Naive B cell (primary cell): ENCODE data around the gene DPP6. TPM values are rescaled to one million over a fixed set of nuclear protein-coding genes. Genes with fewer than 3 reads are reported as not detected.

Experiments used
- ATAC-seq, 2 donors: fragments of 150-1000 bp; cut with Tn5 transposase; 2 replicates each; pipeline ENCODE4 v1.10.0; 2021; ENCODE audit warnings: low read depth in 2 of 2, mild to moderate bottlenecking in 2 of 2, moderate library complexity in 2 of 2
- DNase-seq: peaks from one replicate; pipeline ENCODE4 v3.0.0; 2022
- H3K27ac Mint-ChIP-seq, 6 donors: one replicate each; pipeline ENCODE4 v1.8.0; 2020 to 2022; ENCODE audit warnings: mild to moderate bottlenecking in 6 of 6, mixed read lengths in 6 of 6, moderate library complexity in 5 of 6, inconsistent platforms in 2 of 6
- H3K27me3 Mint-ChIP-seq, 3 donors: one replicate each; pipeline ENCODE4 v1.8.0; 2021 to 2022; ENCODE audit warnings: mixed read lengths in 3 of 3, mild to moderate bottlenecking in 1 of 3
- H3K36me3 Mint-ChIP-seq, 2 donors: one replicate each; pipeline ENCODE4 v1.8.0; 2020 to 2022; ENCODE audit warnings: mixed read lengths in 2 of 2, inconsistent platforms in 1 of 2, mild to moderate bottlenecking in 1 of 2
- H3K4me1 Mint-ChIP-seq, 3 donors: one replicate each; pipeline ENCODE4 v1.8.0; 2020 to 2022; ENCODE audit warnings: mixed read lengths in 3 of 3, inconsistent platforms in 1 of 3, mild to moderate bottlenecking in 1 of 3, moderate library complexity in 1 of 3
- H3K4me3 Mint-ChIP-seq, 8 donors: one replicate each; pipeline ENCODE4 v1.8.0; 2020 to 2022; ENCODE audit warnings: mild to moderate bottlenecking in 8 of 8, mixed read lengths in 8 of 8, moderate library complexity in 8 of 8, inconsistent platforms in 2 of 8
- H3K9me3 Mint-ChIP-seq, 7 donors: one replicate each; pipeline ENCODE4 v1.8.0; 2020 to 2022; ENCODE audit warnings: mixed read lengths in 7 of 7, mild to moderate bottlenecking in 5 of 7, inconsistent platforms in 2 of 7, moderate library complexity in 1 of 7
- polyA plus RNA-seq, 6 donors: library from polyadenylated mRNA; unstranded; fragments of 300-500 nt; fragmentation: Illumina TruSeq; gene quantifications; one replicate each; pipeline ENCODE4 v1.2.3, GENCODE V29; 2021; ENCODE audit warnings: low read depth in 6 of 6

The DPP6 gene
- polyA plus RNA-seq, 6 donors from 2014 or later: not detected

- DNase-seq: no peak
- H3K27ac Mint-ChIP-seq: no peak overlapping the region
- no peak for ATAC-seq
- peaks cover 0 to 5% (median 5%) of the 10 kb centered on the region in 7 donors for H3K9me3 Mint-ChIP-seq
- H3K27me3 Mint-ChIP-seq: no peaks in the 10 kb centered on the region
- H3K4me1 Mint-ChIP-seq: no peaks in the 10 kb centered on the region
- H3K4me3 Mint-ChIP-seq: no peak overlapping the region
- H3K36me3 Mint-ChIP-seq: no peaks in the 10 kb centered on the region
Measured at GRCh38 chr7:154610903-154611302, 558.7 kb downstream of the DPP6 start.

DNA sequence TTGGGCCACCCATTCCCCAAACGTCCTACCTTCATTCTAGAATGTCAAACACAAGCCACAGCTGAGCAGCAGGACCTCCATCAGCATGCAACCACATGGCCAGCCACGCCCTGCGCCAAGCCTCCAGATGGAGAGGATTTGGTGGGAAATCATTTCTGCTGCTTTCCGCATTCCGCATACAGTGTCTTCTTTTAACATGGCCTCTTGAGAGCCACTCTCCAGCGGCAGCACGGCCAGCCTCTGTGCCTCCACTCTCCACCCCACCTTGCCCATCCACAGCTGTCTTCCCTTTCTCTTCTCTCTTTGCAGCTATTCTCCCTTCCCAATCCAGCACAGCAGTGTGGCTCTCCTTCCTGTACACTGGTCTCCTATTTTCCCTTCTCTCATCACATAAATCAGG lies 561.6 kb downstream of the DPP6 start:
- DNase-seq (no peak), ATAC-seq (no peak)
- H3K27me3 Mint-ChIP-seq: no peaks in the 10 kb centered on the region
- no peak overlapping the region for H3K27ac Mint-ChIP-seq
- H3K9me3 Mint-ChIP-seq: peaks cover 0 to 10% (median 5%) of the 10 kb centered on the region in 7 donors
- H3K4me1 Mint-ChIP-seq: no peaks in the 10 kb centered on the region
- H3K4me3 Mint-ChIP-seq: no peak overlapping the region
- H3K36me3 Mint-ChIP-seq: no peaks in the 10 kb centered on the region

GRCh38 chr7:154620141-154620755 lies 568.0 kb downstream of the DPP6 start:
- Mint-ChIP-seq H3K4me3 (no peak overlapping the region), H3K27ac (no peak overlapping the region), H3K9me3 (peaks cover 4 to 15% (median 6%) of the 10 kb centered on the region in 7 donors), H3K4me1 (no peaks in the 10 kb centered on the region), H3K27me3 (no peaks in the 10 kb centered on the region), H3K36me3 (no peaks in the 10 kb centered on the region)
- ATAC-seq: no peak
- DNase-seq: no peak

DNA sequence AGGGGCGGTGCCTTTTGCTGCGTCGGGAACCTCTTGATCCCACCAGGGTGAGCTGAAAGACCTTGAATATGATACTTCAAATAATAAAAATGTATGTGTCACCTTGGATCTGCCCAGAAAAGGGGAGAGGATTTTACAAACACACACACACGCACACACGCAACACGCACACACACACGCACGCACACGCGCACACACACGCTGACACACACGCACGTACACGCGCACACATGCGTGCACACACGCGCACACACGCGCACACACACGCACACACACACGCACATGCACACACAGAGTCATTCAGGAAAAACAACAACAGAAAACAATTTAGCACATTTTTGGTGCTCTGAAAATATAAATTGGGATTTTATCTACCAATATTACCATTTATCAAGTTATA lies 571.2 kb downstream of the DPP6 start:
- H3K4me3 Mint-ChIP-seq: no peak overlapping the region
- no peak overlapping the region for H3K27ac Mint-ChIP-seq
- no peaks in the 10 kb centered on the region for H3K4me1 Mint-ChIP-seq
- ATAC-seq (no peak), DNase-seq (no peak)
- peaks cover 4 to 23% (median 8%) of the 10 kb centered on the region in 7 donors for H3K9me3 Mint-ChIP-seq
- H3K36me3 Mint-ChIP-seq: no peaks in the 10 kb centered on the region
- H3K27me3 Mint-ChIP-seq: no peaks in the 10 kb centered on the region

DNA sequence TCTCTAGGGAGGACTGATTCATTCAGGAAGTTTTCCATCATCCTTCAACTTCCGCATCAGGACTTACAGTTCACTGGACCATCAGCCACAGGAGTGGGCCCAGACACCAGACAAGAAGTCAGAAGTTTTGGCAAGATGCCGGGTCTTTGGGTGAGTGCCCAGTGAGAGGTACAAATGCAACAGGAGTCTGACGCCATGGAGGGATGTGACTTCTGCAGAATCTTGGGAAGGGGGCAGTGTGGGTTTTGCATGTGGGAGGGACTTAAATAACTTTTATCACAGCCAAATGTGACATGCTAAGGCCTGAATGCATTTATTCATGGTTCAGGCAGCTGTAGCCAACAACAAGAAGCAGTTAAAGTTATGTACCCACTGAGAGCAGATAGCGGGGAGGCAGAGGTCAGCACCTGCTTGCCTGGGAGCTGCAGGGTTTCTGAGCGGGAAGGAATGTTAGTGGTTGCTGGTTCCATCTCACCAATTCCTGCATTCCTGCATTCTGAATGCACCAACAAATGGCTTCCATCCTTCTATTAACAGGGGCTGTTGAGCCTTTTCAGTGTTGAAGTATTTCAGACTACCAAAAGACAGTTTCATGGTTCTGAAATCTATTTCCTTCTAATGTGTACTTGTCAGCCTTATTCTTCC lies 575.6 kb downstream of the DPP6 start:
- Mint-ChIP-seq H3K27me3 (peaks cover 0 to 7% (median 0%) of the 10 kb centered on the region in 3 donors), H3K4me1 (no peaks in the 10 kb centered on the region), H3K27ac (no peak overlapping the region), H3K36me3 (no peaks in the 10 kb centered on the region), H3K4me3 (no peak overlapping the region), H3K9me3 (peaks cover 5 to 27% (median 9%) of the 10 kb centered on the region in 7 donors)
- no peak for ATAC-seq
- DNase-seq: no peak

DNA sequence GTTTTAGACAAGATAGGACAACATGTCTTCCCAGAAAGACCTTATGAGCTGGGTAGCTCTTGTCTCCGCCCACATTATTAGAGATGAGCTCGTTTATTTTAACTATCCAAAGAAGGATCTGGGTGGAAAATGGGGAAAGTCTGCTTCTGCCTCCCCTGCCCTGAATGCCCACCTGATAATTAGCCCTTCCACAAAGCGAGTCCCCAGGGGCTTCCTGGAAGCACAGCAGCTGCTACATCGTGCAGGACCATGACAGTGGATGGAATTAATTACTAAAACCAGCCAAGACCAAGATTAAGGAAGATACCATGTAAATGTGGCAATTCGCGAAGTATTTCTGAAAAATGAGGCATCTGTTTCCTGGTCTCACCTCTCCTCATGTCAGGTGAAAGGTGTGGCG lies 576.4 kb downstream of the DPP6 start:
- DNase-seq (no peak), ATAC-seq (no peak)
- Mint-ChIP-seq H3K36me3 (no peaks in the 10 kb centered on the region), H3K9me3 (peaks cover 5 to 27% (median 9%) of the 10 kb centered on the region in 7 donors), H3K4me3 (no peak overlapping the region), H3K27me3 (peaks cover 0 to 7% (median 0%) of the 10 kb centered on the region in 3 donors), H3K4me1 (no peaks in the 10 kb centered on the region), H3K27ac (no peak overlapping the region)

DNA sequence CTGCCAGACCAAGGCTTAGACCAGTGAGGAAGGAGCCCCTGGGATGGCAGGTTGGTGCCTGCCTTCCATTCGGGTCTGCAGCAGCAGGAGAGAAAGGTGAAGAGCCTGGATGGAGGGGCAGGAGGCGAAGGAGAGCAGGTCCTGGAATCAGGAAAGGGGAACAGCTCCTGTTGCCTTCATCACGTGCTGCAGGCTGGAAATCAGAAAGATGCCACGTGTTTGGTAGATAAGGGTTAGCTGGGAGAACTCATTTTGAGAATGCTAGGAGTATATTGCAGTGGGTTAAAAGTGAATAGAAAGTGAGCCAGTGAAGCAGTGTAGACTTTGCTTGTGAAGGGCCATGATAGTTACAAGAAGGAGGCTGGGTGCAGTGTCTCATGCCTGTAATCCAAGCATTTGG lies 579.0 kb downstream of the DPP6 start:
- peaks cover 0 to 7% (median 0%) of the 10 kb centered on the region in 3 donors for H3K27me3 Mint-ChIP-seq
- no peak overlapping the region for H3K4me3 Mint-ChIP-seq
- no peak overlapping the region for H3K27ac Mint-ChIP-seq
- DNase-seq (no peak), ATAC-seq (no peak)
- no peaks in the 10 kb centered on the region for H3K4me1 Mint-ChIP-seq
- no peaks in the 10 kb centered on the region for H3K36me3 Mint-ChIP-seq
- H3K9me3 Mint-ChIP-seq: peaks cover 7 to 31% (median 17%) of the 10 kb centered on the region in 7 donors

DNA sequence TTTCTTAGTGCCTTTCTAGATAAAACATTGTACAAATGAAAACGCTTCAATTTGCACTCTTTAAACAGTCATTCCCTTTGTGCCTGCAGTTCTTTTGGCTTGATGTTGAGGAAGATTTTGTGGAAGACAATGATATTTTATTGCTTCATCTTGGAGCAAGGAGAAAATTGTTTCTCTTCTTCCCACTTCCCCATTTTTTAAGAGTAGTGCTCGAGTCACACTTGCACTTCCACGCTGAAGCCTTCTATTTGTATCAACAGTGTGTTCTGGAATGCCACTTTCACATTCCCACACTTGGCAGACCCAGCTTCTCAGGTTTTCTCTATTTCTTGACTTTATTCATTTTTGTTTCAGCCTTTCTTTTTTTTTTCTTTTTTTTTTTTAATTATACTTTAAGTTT lies 581.4 kb downstream of the DPP6 start:
- peaks cover 7 to 32% (median 17%) of the 10 kb centered on the region in 7 donors for H3K9me3 Mint-ChIP-seq
- H3K27ac Mint-ChIP-seq: no peak overlapping the region
- ATAC-seq (no peak), DNase-seq (no peak)
- H3K4me3 Mint-ChIP-seq: no peak overlapping the region
- no peaks in the 10 kb centered on the region for H3K36me3 Mint-ChIP-seq
- H3K27me3 Mint-ChIP-seq: peaks cover 0 to 7% (median 0%) of the 10 kb centered on the region in 3 donors
- no peaks in the 10 kb centered on the region for H3K4me1 Mint-ChIP-seq

- Mint-ChIP-seq H3K4me1 (no peaks in the 10 kb centered on the region), H3K36me3 (no peaks in the 10 kb centered on the region), H3K9me3 (peaks cover 5 to 22% (median 10%) of the 10 kb centered on the region in 7 donors), H3K4me3 (no peak overlapping the region), H3K27me3 (no peaks in the 10 kb centered on the region), H3K27ac (no peak overlapping the region)
- ATAC-seq: no peak
- no peak for DNase-seq
Measured at GRCh38 chr7:154638286-154638685, 586.1 kb downstream of the DPP6 start.

DNA sequence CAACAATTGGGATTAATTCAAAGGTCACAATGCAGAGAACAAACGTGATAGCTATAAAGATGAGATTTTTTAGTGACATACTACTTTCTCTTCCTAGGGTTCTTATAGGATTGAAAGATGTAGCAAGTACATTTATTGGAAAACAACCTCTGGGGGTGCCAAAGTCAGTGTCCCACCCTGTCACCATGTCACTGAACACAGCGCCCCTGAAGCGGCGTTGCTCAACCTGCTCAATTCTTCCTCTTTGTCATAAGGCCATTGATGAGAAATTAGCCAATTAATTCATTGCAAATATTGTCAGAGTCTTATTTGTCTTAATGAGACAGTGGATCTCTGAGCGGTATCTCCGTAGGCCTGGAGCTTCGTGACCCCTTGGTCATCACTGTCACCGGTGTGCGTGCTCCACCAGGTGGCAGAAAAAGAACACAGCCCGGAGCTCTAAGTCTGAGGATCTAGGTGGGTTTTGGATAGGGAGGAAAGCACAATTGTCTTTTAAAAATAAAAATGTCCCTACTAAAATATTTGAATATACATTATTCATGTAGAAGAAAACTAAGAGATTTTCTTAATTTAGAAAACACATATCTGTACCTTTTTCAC lies 588.2 kb downstream of the DPP6 start:
- Mint-ChIP-seq H3K36me3 (no peaks in the 10 kb centered on the region), H3K4me3 (no peak overlapping the region), H3K4me1 (no peaks in the 10 kb centered on the region), H3K9me3 (peaks cover 4 to 19% (median 7%) of the 10 kb centered on the region in 7 donors), H3K27ac (no peak overlapping the region), H3K27me3 (no peaks in the 10 kb centered on the region)
- DNase-seq: no peak
- ATAC-seq: no peak

- no peak for DNase-seq
- Mint-ChIP-seq H3K9me3 (peaks cover under 1 to 19% (median 6%) of the 10 kb centered on the region in 7 donors), H3K36me3 (no peaks in the 10 kb centered on the region), H3K27ac (no peak overlapping the region), H3K27me3 (no peaks in the 10 kb centered on the region), H3K4me3 (no peak overlapping the region), H3K4me1 (no peaks in the 10 kb centered on the region)
- no peak for ATAC-seq
Measured at GRCh38 chr7:154640917-154641316, 588.7 kb downstream of the DPP6 start.

DNA sequence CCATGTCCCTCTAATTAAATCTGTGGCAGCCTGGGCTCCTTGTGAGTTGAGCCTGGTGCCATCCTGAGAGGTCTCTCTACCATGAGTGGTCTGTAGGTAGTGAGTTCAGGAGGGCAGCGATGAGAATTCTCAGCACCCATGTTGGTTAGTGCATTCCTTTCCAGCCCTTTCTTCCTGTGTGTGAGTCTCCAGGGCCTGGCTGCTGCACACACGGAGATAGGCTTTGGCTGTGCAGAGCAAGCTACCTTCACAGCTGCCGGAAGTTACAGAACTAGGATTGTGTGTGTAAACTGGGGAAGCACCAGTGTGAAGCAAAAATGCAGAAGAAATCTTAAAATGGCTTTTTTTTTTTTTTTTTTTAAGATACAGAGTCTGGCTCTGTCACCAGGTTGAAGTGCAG lies 592.2 kb downstream of the DPP6 start:
- Mint-ChIP-seq H3K27ac (no peak overlapping the region), H3K4me1 (no peaks in the 10 kb centered on the region), H3K36me3 (no peaks in the 10 kb centered on the region), H3K4me3 (no peak overlapping the region), H3K27me3 (no peaks in the 10 kb centered on the region), H3K9me3 (peaks cover 1 to 17% (median 9%) of the 10 kb centered on the region in 7 donors)
- DNase-seq: no peak
- no peak for ATAC-seq

DNA sequence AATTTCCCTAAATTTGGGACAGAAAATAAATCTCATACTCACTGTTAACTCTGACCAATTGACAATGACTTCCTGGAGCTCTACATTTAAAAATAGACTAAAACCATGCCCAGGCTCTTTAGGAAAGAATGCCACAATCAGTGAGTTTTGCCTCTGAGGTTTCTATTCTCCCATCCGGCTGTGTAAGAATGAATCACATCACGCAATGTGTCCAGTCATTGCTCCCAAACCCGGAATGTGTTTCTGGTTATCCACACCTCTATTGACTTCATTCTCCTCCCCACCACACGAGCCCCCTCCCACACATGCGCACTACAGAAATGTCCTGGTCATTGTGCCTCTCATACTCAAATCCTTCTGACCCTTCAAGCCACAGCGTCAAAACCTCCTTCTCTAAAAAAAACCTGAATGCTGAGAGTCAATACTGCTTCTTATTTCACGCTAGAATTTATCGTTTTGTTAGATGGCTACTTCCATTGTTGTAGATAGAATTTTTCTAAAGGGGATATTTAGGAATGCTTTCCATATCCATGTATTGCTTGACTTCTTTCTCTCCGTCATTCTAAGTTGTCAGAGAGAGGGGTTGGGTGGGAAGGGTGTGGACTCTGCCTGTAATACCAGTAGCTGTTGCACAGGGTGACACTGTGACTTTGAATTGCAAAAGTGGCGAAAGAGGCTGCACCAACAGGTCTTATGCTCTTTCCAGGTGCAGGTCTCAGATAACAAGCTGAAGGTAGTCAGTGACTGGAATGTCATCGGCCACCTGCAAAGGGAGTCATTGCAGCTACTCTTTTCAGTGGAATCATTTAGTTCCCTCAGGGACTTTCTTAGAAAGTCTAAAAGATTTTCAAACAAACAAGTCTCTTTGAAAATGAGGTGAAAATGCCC lies 594.2 kb downstream of the DPP6 start:
- Mint-ChIP-seq H3K9me3 (peaks cover 1 to 18% (median 12%) of the 10 kb centered on the region in 7 donors), H3K4me1 (no peaks in the 10 kb centered on the region), H3K36me3 (no peaks in the 10 kb centered on the region), H3K27ac (no peak overlapping the region), H3K27me3 (no peaks in the 10 kb centered on the region), H3K4me3 (no peak overlapping the region)
- DNase-seq (no peak), ATAC-seq (no peak)
